HG03064 (cell line): ENCODE data around the gene RCN2.
"Not testable (repeated sequence)": the region's sequence is repeated elsewhere in the genome, so short reads cannot be mapped to it uniquely, and the experiment has no call there.

Experiments
- ATAC-seq: cut with Tn5 transposase; IDR thresholded peaks from one replicate; pipeline ENCODE4 v1.9.1; 2021; ENCODE audit warnings: low read depth; ENCODE audit not compliant: unreplicated experiment

RCN2 gene

DNA sequence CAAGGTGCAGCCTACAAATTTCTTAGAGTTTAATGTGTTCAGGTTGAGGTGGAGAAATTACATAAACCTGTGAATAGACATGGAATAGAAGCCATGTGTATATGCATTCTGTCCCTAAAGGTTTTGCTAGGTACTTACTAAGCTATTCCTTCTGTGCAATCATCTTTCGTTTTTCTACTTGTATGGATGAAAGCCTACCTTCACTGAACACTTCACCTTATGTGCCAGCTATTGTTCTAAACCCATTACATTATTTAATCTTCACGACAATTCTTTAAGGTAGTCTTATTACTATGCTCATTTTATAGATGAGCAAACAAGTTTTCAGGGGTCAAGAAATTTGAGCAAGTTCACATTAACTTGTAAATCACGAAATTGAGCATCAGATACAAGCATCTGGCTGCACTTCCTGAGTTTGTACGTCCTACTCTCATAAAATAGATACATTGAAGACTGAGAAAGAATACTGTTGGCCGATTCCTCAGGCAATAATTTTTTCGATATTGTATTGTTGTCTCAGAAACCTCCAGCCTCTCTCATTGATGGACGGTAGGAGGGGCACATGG, 635 bp upstream of the RCN2 start:
- ATAC-seq, result no peak

DNA sequence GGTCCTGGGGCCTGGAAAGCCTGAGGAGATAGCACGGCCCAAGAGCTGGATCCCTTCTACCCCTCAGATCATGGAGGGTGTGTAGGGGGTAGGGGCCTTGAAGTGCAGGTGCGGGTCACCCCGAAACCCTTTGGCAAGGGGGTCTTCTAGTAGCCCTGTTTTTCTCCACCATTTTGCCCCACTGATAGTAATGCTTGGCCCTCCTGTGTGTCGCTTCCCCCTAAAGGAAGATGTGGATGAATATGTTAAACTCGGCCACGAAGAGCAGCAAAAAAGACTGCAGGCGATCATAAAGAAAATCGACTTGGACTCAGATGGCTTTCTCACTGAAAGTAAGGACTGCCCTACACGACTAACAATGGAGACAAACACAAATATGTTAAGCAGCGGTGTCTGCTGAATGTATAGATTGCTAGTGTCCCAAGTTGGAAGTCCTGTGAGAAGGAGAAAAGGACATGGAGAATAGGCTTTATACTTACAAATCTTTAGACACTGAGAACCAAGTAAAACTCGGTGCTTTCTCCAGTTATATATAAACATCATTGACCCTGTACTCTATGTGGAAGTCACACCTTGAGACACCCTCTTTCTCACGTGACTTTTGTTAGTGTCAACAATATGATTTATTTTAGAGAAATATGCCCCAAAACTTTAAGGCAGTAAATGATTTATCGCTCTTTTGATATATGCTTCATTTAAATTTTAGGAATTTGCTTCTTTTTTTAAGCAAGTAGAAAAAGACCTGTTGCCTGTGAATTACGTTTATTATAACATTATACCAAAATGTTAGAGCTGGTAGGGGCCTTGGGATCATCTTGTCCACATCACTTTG, 802 bp downstream of the RCN2 start:
- peak; percentile 5 for ATAC-seq

DNA sequence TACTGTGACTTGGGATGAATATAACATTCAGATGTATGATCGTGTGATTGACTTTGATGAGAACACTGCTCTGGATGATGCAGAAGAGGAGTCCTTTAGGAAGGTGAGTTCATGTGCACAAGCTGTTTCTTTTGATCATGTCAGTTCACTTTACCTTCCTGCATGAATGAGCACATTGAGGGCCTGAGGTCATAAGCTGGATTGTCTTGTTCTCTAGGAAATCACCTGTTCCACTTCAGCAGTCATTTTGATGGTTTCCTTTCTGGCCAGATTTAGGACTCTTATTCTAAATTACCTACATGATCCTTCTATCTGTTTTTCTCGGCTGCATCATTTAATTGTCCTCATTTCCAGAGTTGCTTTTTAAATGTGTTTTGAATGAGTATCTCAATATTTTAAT, 4.1 kb downstream of the RCN2 start:
- ATAC-seq, result no peak

GRCh38 chr15:76936671-76937070, 5.1 kb downstream of the RCN2 start:
- ATAC-seq, result no peak

DNA sequence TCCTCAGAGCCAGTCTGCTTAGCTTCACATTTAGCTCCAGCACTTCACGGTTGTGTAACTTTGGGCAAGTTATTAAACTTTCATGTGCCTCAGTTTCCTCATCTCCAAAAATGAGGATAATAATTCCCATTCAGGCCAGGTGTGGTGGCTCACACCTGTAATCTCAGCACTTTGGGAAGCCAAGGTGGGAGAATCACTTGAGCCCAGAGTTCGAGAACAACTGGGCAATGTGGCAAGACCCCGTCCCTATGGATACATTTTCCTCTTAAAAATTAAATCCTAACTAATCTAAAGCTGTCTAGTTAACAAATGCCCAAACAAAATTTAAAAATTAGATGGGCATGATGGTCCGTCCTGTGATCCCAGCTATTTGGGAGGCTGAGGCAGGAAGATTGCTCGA, 7.2 kb downstream of the RCN2 start:
- ATAC-seq, result no peak

DNA sequence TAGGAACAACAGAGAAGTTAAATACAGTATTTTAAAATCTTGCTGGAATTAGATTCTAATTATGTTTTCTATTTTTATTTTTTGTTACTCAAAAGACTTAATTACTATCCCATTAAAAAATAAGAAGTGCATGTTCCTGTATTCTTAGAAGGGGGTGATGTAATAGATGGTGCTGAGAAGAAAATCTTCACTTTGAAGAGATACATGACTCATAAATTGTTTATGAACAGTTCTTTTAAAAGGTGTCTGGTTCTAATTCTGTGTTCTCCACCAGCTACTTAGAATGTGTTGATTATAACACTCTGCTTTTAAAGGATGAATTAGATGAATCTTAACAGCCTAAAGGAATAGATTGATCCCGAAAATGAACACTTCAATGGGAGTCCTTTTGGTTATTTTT, 8.2 kb downstream of the RCN2 start:
- ATAC-seq, result no peak

DNA sequence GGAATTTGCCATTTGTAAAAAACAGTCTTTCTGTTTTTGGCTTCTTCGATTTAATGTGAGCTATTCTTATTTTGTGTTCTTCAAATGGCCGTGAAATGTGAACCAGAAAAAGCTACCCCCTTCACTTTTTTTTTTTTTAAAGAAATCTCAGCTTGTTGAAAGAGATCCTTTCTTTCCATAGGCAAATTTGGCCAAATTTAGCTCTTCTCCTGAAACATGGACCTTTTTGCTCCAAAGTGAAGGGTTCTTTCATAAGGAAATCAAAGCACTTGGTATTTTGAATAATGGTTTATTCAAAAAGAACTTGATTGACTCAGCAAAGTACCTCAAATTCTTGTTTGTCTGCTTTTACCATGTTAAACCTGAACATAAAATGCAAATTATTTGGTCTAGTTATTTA, 10.1 kb downstream of the RCN2 start:
- no peak for ATAC-seq

GRCh38 chr15:76942331-76942730, 10.8 kb downstream of the RCN2 start:
- ATAC-seq, result no peak

DNA sequence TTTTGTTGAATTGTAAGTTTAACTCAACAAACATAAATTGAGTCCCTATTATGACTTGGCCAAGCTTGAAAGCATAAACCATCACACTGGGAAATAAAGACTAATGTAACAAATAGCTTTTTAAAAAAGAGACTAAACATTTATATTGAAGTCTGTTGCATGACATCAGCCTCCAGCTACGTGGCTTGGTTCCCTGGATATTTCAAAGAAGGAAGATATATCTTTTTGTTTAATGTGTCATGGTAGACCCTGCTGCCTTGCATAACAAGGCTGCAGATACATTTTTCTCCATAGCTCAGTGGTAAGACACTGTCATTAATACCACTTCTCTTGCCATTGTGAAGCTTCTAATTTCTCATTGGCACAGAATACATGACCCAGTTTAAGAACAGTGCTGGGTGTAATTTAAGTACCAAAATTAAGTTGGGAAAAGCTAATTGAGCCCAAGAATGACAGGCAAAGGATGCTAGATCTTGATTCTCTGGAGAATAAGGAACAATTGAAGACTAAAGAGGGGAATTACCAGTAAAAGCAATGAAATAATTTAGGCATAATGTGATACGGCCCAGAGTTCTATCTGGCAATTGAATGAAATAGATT, 14.0 kb downstream of the RCN2 start:
- no peak for ATAC-seq

- no peak for ATAC-seq
Observed at GRCh38 chr15:76947454-76947853, 15.9 kb downstream of the RCN2 start.

GRCh38 chr15:76951220-76951619, 19.7 kb downstream of the RCN2 start:
- no peak for ATAC-seq

DNA sequence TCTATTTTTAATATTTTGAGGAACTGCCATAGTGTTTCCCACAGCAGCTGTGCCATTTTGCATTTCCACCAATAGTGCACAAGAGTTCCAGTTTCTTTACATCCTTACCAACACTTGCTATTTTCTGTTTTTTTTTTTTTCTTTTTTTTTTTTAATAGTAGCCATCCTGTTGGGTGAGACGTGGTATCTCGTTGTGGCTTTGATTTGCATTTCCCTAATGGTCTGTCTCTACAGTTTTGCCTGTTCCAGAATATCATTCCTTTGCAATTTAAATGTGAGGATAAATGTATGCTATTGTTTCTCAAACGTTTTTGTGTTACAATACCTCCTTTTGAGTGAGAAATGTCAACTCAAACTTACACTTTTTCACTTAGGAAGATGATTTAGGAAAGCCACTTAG, 22.4 kb downstream of the RCN2 start:
- no peak for ATAC-seq

DNA sequence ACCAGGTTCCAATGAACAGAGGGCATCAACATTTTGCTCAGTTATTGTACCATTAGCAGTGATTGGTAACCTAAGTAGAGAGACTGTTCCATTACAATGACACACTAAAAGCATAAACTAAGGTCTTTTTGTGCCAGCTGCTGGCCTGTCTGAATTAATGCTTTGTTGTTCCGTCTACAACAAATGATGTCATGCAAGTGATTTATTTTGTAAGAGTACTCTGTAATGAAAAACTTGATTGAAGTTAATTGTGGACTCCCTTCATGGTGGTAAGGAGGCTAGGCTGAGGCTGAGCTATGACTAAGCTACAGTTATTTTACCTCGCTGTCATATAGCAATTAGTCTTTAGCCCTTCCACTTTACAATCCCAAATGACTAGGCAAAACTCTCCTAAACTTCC, 23.2 kb downstream of the RCN2 start:
- ATAC-seq, result no peak

DNA sequence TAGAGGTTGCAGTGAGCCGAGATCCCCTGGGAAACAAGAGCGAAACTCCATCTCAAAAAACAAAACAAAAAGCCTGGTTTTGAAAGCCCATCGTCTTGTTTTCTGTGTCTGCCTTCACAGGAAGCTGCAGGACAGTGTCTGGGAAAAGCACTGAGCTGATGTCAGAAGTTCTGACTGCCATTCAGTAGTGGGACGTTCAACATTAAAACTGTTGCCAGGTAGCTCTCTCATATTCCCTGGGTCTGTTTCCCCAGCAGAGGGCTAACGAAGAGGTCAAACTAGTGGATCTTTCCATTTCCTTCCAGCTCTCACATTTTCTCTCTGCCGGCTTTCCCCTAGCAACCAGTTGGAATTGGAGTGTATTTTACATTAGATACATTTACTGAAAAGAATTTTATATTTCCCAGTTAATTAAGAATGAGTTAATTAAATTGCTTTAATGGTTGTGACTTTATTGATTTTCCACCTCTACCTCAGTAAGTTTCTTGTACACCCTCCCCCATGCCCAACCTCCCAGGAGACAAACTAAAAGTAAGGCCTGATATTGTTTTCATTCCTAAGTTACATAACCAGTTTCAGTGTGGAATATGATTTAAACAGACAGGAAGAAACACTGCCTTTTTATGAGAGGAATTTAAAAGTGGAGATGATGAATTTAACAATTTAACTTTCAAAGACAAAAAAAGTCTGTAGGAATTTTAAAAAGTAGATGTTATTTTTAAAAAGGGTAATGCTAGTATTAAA, 29.9 kb downstream of the RCN2 start:
- ATAC-seq, result no peak

GRCh38 chr15:76962337-76963013, 30.9 kb downstream of the RCN2 start:
- no peak for ATAC-seq

DNA sequence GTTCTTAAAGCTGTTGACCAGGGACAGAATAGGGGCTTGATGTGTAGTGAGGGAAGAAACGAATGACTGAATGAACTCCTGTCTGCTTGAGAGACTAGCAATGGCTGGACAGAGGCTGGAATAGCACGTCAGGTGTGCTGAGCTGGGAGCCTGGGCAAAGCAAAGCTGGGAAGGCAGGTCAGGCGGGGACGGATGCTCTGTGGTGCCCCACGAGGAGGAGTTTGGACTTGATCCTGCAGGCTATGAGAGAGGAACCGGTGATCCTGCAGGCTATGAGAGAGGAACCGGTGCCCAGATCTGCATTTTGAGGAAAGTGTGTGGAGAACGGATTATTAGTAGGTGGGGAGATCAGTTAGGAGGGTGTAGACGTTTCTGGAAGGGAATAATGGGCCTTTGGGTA, 32.0 kb downstream of the RCN2 start:
- ATAC-seq, result no peak

DNA sequence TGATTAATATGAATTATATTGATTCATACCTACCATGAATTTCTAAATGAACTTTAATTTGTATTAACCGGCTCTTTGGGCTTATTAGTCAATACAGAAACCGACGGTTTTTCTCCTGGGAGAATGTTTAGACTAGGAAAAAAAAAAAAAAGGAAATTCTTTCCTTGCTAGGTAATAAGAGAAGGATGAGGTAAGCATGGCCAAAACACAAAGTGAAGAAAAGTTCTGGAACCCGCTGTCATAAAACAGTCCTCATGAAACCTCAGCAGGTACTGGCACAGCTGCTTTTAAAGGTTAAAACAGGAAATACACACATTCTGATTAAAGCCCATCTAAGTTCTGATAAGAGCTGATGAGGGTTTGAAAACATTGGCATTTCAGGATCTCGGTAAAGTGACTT, 32.6 kb downstream of the RCN2 start:
- ATAC-seq, result no peak

GRCh38 chr15:76966051-76966450, 34.5 kb downstream of the RCN2 start:
- not testable (repeated sequence) for ATAC-seq

GRCh38 chr15:76967067-76967466, 35.5 kb downstream of the RCN2 start:
- no peak for ATAC-seq

GRCh38 chr15:76968306-76968705, 36.8 kb downstream of the RCN2 start:
- no peak for ATAC-seq
